ENCODE measurements around the gene TTC27. TPM values are rescaled to one million over a fixed set of nuclear protein-coding genes. Genes with fewer than 3 reads are reported as not detected.

The TTC27 gene
- total and polyA plus RNA-seq, 4 donors = 3.5 to 13.5 (median 6.3) TPM

DNA sequence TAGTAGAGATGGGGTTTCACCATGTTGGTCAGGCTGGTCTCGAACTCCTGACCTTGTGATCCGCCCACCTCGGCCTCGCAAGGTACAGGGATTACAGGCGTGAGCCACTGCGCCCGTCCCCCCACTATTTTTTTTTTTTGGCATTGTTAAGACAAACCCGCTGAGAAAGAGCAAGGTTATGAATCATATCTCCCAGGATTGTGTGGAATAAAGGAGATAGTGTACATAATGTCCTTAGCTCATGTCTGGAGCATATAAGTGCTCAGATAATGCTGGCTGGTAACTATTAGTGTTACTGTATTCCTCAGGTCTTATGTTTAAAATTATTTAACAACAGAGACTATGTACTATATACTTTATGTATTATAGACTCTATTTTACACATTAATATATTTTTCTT lies 36.0 kb downstream of the TTC27 start:
- Histone ChIP-seq H3K4me3 (ENCODE audit: low read depth in 1 of 3, low read length in 3 of 3) (no peak overlapping the region), H3K27me3 (ENCODE audit: control insufficient read depth in 4 of 4, insufficient read depth in 4 of 4, low read length in 3 of 4) (no peaks in the 10 kb centered on the region), H3K36me3 (ENCODE audit: control insufficient read depth in 4 of 4, insufficient read depth in 3 of 4, low read depth in 1 of 4, low read length in 3 of 4) (peaks cover 0 to 6% (median 2%) of the 10 kb centered on the region in 4 donors), H3K27ac (ENCODE audit: low read depth in 1 of 2, low read length in 2 of 2) (no peak overlapping the region), H3K9ac (ENCODE audit: low read depth in 1 of 2, low read length in 2 of 2) (no peak overlapping the region), H3K9me3 (ENCODE audit: control insufficient read depth in 4 of 4, low read length in 3 of 4) (no peaks in the 10 kb centered on the region), H3K4me1 (ENCODE audit: control insufficient read depth in 4 of 4, insufficient read depth in 4 of 4, low read length in 3 of 4) (no peaks in the 10 kb centered on the region)
- DNase-seq (ENCODE audit: low spot score) = no peak
- TF ChIP-seq, protein P1, sequence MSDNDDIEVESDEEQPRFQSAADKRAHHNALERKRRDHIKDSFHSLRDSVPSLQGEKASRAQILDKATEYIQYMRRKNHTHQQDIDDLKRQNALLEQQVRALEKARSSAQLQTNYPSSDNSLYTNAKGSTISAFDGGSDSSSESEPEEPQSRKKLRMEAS (IDR thresholded peaks at IDR 0.05) = no peak
- TF ChIP-seq, protein P2, sequence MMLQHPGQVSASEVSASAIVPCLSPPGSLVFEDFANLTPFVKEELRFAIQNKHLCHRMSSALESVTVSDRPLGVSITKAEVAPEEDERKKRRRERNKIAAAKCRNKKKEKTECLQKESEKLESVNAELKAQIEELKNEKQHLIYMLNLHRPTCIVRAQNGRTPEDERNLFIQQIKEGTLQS (IDR thresholded peaks at IDR 0.05) = no peak
- TF ChIP-seq RXRA (IDR thresholded peaks at IDR 0.05) (no peak), TAF1 (conservative IDR thresholded peaks at IDR 0.05) (no peak), EGR1 (IDR thresholded peaks at IDR 0.05; ENCODE audit: low read depth in 2 of 2) (no peak), NR2F2 (IDR thresholded peaks at IDR 0.05) (no peak), JUND (IDR thresholded peaks at IDR 0.05) (no peak), FOXA1 (IDR thresholded peaks at IDR 0.05) (no peak), HNF4G (IDR thresholded peaks at IDR 0.05) (no peak), YY1 (IDR thresholded peaks at IDR 0.05) (no peak)
- TF ChIP-seq, protein P3, sequence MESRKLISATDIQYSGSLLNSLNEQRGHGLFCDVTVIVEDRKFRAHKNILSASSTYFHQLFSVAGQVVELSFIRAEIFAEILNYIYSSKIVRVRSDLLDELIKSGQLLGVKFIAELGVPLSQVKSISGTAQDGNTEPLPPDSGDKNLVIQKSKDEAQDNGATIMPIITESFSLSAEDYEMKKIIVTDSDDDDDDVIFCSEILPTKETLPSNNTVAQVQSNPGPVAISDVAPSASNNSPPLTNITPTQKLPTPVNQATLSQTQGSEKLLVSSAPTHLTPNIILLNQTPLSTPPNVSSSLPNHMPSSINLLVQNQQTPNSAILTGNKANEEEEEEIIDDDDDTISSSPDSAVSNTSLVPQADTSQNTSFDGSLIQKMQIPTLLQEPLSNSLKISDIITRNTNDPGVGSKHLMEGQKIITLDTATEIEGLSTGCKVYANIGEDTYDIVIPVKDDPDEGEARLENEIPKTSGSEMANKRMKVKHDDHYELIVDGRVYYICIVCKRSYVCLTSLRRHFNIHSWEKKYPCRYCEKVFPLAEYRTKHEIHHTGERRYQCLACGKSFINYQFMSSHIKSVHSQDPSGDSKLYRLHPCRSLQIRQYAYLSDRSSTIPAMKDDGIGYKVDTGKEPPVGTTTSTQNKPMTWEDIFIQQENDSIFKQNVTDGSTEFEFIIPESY (IDR thresholded peaks at IDR 0.05) = no peak
- TF ChIP-seq, protein P4, sequence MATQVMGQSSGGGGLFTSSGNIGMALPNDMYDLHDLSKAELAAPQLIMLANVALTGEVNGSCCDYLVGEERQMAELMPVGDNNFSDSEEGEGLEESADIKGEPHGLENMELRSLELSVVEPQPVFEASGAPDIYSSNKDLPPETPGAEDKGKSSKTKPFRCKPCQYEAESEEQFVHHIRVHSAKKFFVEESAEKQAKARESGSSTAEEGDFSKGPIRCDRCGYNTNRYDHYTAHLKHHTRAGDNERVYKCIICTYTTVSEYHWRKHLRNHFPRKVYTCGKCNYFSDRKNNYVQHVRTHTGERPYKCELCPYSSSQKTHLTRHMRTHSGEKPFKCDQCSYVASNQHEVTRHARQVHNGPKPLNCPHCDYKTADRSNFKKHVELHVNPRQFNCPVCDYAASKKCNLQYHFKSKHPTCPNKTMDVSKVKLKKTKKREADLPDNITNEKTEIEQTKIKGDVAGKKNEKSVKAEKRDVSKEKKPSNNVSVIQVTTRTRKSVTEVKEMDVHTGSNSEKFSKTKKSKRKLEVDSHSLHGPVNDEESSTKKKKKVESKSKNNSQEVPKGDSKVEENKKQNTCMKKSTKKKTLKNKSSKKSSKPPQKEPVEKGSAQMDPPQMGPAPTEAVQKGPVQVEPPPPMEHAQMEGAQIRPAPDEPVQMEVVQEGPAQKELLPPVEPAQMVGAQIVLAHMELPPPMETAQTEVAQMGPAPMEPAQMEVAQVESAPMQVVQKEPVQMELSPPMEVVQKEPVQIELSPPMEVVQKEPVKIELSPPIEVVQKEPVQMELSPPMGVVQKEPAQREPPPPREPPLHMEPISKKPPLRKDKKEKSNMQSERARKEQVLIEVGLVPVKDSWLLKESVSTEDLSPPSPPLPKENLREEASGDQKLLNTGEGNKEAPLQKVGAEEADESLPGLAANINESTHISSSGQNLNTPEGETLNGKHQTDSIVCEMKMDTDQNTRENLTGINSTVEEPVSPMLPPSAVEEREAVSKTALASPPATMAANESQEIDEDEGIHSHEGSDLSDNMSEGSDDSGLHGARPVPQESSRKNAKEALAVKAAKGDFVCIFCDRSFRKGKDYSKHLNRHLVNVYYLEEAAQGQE (IDR thresholded peaks at IDR 0.05) = no peak
- TF ChIP-seq, protein P5, sequence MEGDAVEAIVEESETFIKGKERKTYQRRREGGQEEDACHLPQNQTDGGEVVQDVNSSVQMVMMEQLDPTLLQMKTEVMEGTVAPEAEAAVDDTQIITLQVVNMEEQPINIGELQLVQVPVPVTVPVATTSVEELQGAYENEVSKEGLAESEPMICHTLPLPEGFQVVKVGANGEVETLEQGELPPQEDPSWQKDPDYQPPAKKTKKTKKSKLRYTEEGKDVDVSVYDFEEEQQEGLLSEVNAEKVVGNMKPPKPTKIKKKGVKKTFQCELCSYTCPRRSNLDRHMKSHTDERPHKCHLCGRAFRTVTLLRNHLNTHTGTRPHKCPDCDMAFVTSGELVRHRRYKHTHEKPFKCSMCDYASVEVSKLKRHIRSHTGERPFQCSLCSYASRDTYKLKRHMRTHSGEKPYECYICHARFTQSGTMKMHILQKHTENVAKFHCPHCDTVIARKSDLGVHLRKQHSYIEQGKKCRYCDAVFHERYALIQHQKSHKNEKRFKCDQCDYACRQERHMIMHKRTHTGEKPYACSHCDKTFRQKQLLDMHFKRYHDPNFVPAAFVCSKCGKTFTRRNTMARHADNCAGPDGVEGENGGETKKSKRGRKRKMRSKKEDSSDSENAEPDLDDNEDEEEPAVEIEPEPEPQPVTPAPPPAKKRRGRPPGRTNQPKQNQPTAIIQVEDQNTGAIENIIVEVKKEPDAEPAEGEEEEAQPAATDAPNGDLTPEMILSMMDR (IDR thresholded peaks at IDR 0.05; ENCODE audit: low read depth, low read length, missing input control) = no peak
- 98% methylated on average over 8 of the region's 8 CpGs for WGBS

DNA sequence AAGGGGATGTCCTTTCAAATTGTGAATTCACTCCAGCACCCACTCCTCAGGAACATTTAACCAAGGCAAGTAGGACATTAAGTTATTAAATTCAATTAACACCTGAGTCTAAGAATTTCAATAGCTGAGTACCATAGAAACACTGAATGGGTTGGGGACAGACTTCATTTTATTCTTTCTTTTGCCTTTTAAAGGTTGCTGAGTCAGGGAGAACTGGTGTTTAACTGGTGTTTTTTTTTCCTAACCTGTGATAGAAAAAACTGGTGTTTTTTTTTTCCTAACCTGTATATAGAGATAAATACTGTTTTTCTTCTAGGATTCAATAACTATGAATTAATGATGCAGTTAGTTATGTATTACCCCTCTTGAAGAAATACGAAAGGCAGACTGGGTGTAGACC lies 38.9 kb downstream of the TTC27 start:
- Histone ChIP-seq H3K27me3 (ENCODE audit: control insufficient read depth in 4 of 4, insufficient read depth in 4 of 4, low read length in 3 of 4) (no peaks in the 10 kb centered on the region), H3K4me3 (ENCODE audit: low read depth in 1 of 3, low read length in 3 of 3) (no peak overlapping the region), H3K9ac (ENCODE audit: low read depth in 1 of 2, low read length in 2 of 2) (no peak overlapping the region), H3K36me3 (ENCODE audit: control insufficient read depth in 4 of 4, insufficient read depth in 3 of 4, low read depth in 1 of 4, low read length in 3 of 4) (peaks cover 0 to 6% (median 1%) of the 10 kb centered on the region in 4 donors), H3K27ac (ENCODE audit: low read depth in 1 of 2, low read length in 2 of 2) (no peak overlapping the region), H3K9me3 (ENCODE audit: control insufficient read depth in 4 of 4, low read length in 3 of 4) (no peaks in the 10 kb centered on the region), H3K4me1 (ENCODE audit: control insufficient read depth in 4 of 4, insufficient read depth in 4 of 4, low read length in 3 of 4) (no peaks in the 10 kb centered on the region)
- TF ChIP-seq TAF1 (conservative IDR thresholded peaks at IDR 0.05) = no peak
- no peak for TF ChIP-seq HNF4G (IDR thresholded peaks at IDR 0.05)
- TF ChIP-seq, protein P2 (IDR thresholded peaks at IDR 0.05) = no peak
- no peak for TF ChIP-seq YY1 (IDR thresholded peaks at IDR 0.05)
- TF ChIP-seq HNF4A (conservative IDR thresholded peaks at IDR 0.05) = no peak
- TF ChIP-seq, protein P5 (IDR thresholded peaks at IDR 0.05; ENCODE audit: low read depth, low read length, missing input control) = no peak
- 96% methylated on average over 1 of the region's 1 CpG for WGBS
- no peak for DNase-seq (ENCODE audit: low spot score)

Measured in liver (tissue), 9 donors.